HCT116 (cell line): ENCODE results near the gene ARMC3. TPM values are rescaled to one million over a fixed set of nuclear protein-coding genes. Genes with fewer than 3 reads are reported as not detected.

Experiments used
- ATAC-seq: fragments of 200-7000 bp; cut with Tn5 transposase; 2 replicates; pipeline ENCODE4 v1.9.1; 2020; ENCODE audit warnings: mild to moderate bottlenecking, moderate library complexity
- Bru-seq: library from RNA; stranded (reverse); fragments of 400-500 nt; gene quantifications from one replicate; lab custom pipeline; 2021; lab: Mats Ljungman, UMichigan
- BruChase-seq, 2 experiments: library from RNA; stranded (reverse); fragments of 400-500 nt; gene quantifications; one replicate each; lab custom pipeline; 2021; lab: Mats Ljungman, UMichigan
- BruUV-seq: library from RNA; stranded (reverse); fragments of 400-500 nt; replicated peaks from 2 replicates; lab custom pipeline; 2021; lab: Mats Ljungman, UMichigan
- CTCF ChIA-PET: fragments of 300-600 bp; sonication (Branson Sonifier 250); formaldehyde crosslinking; loops from one replicate; lab custom pipeline; 2021; ENCODE audit warnings: antibody characterized with exemption; lab: Charles Lee
- POLR2A ChIA-PET: fragments of 300-600, 350-600 bp; sonication (Branson Sonifier 250); formaldehyde crosslinking; loops from one replicate; lab custom pipeline; 2021; ENCODE audit warnings: antibody characterized with exemption; lab: Charles Lee
- RAD21 ChIA-PET, 2 experiments: fragments of 300-600 bp; sonication (Branson Sonifier 250); formaldehyde crosslinking; loops; one replicate each; lab custom pipeline; 2023; ENCODE audit warnings: low total read pairs in 2 of 2; ENCODE audit not compliant: uncharacterized antibody in 2 of 2, unreplicated experiment in 2 of 2, low non-redundant PET in 1 of 2; lab: Charles Lee
- DNase-seq: peaks from one replicate; pipeline ENCODE4 v3.0.0-alpha.2; 2010; ENCODE audit warnings: low read depth, low spot score
- H2AFZ ChIP-seq: fragments of 200-600 bp; shearing (Covaris generic), sonication (generic); 2 replicates; pipeline ENCODE4 v1.6.1; 2017; ENCODE audit warnings: low read depth, mixed run types, mixed read lengths, antibody characterized with exemption, low read length; ENCODE audit not compliant: poor library complexity, severe bottlenecking
- H3K27ac ChIP-seq: 2 replicates; pipeline ENCODE4 v1.5.1; 2012; ENCODE audit warnings: low read depth, low read length
- H3K27me3 ChIP-seq: fragments of 200-600 bp; sonication (generic); 2 replicates; pipeline ENCODE4 v1.6.1; 2016; ENCODE audit warnings: mixed run types, low read length, mixed read lengths; ENCODE audit not compliant: insufficient read depth
- H3K36me3 ChIP-seq, 2 experiments: fragments of 200-500 bp in 1 of 2; fragments of 200-600 bp in 1 of 2; sonication (Bioruptor generic) in 1 of 2; sonication (generic) in 1 of 2; 2 replicates each; pipeline versions ENCODE4 v1.5.1 to v1.6.1; 2014 to 2016; ENCODE audit warnings: low read length in 2 of 2, inconsistent platforms in 1 of 2, mixed read lengths in 1 of 2, mixed run types in 1 of 2; ENCODE audit not compliant: insufficient read depth in 2 of 2, control insufficient read depth in 1 of 2
- H3K4me1 ChIP-seq, 2 experiments: fragments of 200-600 bp in 1 of 2; sonication (generic) in 1 of 2; 2 replicates each; pipeline versions ENCODE4 v1.5.1 to v1.6.1; 2012 to 2017; ENCODE audit warnings: low read length in 2 of 2, inconsistent platforms in 1 of 2, mild to moderate bottlenecking in 1 of 2, mixed read lengths in 1 of 2, mixed run types in 1 of 2, moderate library complexity in 1 of 2; ENCODE audit not compliant: insufficient read depth in 2 of 2, control insufficient read depth in 1 of 2
- H3K4me2 ChIP-seq: fragments of 200-600 bp; sonication (generic); 2 replicates; pipeline ENCODE4 v1.6.1; 2017; ENCODE audit warnings: mixed run types, low read length, mixed read lengths
- H3K4me3 ChIP-seq, 2 experiments: fragments of 200-600 bp in 1 of 2; sonication (generic) in 1 of 2; replicated peaks in 1 of 2; 2 replicates each; pipeline ENCODE4 v1.5.1; 2011 to 2016; ENCODE audit warnings: low read length in 2 of 2, control low read depth in 1 of 2, low read depth in 1 of 2, mild to moderate bottlenecking in 1 of 2, mixed read lengths in 1 of 2, mixed run types in 1 of 2
- H3K79me2 ChIP-seq: fragments of 200-600 bp; sonication (generic); 2 replicates; pipeline ENCODE4 v1.6.1; 2017; ENCODE audit warnings: mild to moderate bottlenecking, mixed run types, low read length, moderate library complexity, mixed read lengths; ENCODE audit not compliant: insufficient read depth
- H3K9ac ChIP-seq: fragments of 200-600 bp; sonication (generic); 2 replicates; pipeline ENCODE4 v1.6.1; 2016; ENCODE audit warnings: low read length, mixed read lengths
- H3K9me2 ChIP-seq: fragments of 200-600 bp; sonication (generic), shearing (Covaris generic); 2 replicates; pipeline ENCODE4 v1.6.1; 2017; ENCODE audit warnings: mixed run types, mild to moderate bottlenecking, moderate library complexity; ENCODE audit not compliant: insufficient read depth
- H3K9me3 ChIP-seq, 2 experiments: fragments of 200-500 bp in 1 of 2; fragments of 200-600 bp in 1 of 2; sonication (Bioruptor generic) in 1 of 2; sonication (generic) in 1 of 2; 2 replicates each; pipeline ENCODE4 v1.6.1; 2014 to 2017; ENCODE audit warnings: low read length in 2 of 2, mixed read lengths in 2 of 2, inconsistent platforms in 1 of 2, low read depth in 1 of 2, mild to moderate bottlenecking in 1 of 2, mixed run types in 1 of 2, moderate library complexity in 1 of 2; ENCODE audit not compliant: control insufficient read depth in 1 of 2, insufficient read depth in 1 of 2
- H4K20me1 ChIP-seq: fragments of 200-600 bp; sonication (generic), shearing (Covaris generic); 2 replicates; pipeline ENCODE4 v1.6.1; 2017; ENCODE audit warnings: mixed run types, mild to moderate bottlenecking, moderate library complexity; ENCODE audit not compliant: insufficient read depth
- CBX3 ChIP-seq: IDR thresholded peaks from 2 replicates; pipeline ENCODE4 v1.6.1; 2012; ENCODE audit warnings: low read depth
- CEBPB ChIP-seq: IDR thresholded peaks from 2 replicates; pipeline ENCODE4 v1.6.1; 2012; ENCODE audit warnings: low read depth
- EGR1 ChIP-seq: IDR thresholded peaks from 2 replicates; pipeline ENCODE4 v1.6.1; 2012; ENCODE audit warnings: low read depth
- EZH2 ChIP-seq: fragments of 200-600 bp; sonication (generic); IDR thresholded peaks from 2 replicates; pipeline ENCODE4 v1.6.1; 2017; ENCODE audit warnings: antibody characterized with exemption, mixed run types
- JUND ChIP-seq: IDR thresholded peaks from 2 replicates; pipeline ENCODE4 v1.6.1; 2012
- MAX ChIP-seq: IDR thresholded peaks from 2 replicates; pipeline ENCODE4 v1.6.1; 2012
- POLR2A ChIP-seq: IDR thresholded peaks from 2 replicates; pipeline ENCODE4 v1.7.0; 2011; ENCODE audit warnings: borderline replicate concordance; ENCODE audit not compliant: insufficient read depth, insufficient read length; ENCODE audit errors: extremely low read depth
- POLR2AphosphoS5 ChIP-seq: IDR thresholded peaks from 2 replicates; pipeline ENCODE4 v1.6.1; 2011; ENCODE audit warnings: mild to moderate bottlenecking, low read depth, low read length, moderate library complexity
- RAD21 ChIP-seq: IDR thresholded peaks from 2 replicates; pipeline ENCODE4 v1.6.1; 2012; ENCODE audit warnings: low read depth, mild to moderate bottlenecking
- REST ChIP-seq: IDR thresholded peaks from 2 replicates; pipeline ENCODE4 v1.6.1; 2012; ENCODE audit warnings: low read depth
- SIN3A ChIP-seq: IDR thresholded peaks from 2 replicates; pipeline ENCODE4 v1.6.1; 2012; ENCODE audit warnings: low read depth
- SRF ChIP-seq: IDR thresholded peaks from 2 replicates; pipeline ENCODE4 v1.6.1; 2012; ENCODE audit warnings: low read depth
- ZFX ChIP-seq: fragments of 450-650 bp; IDR thresholded peaks from 2 replicates; pipeline ENCODE4 v1.6.1; 2017
- intact Hi-C: fragments of 100-400 bp; cut with micrococcal nuclease; formaldehyde crosslinking; loops from 2 replicates; pipeline ENCODE4 v1.10.0; 2022
- long read RNA-seq: library from polyadenylated mRNA; unstranded; transcript quantifications from one replicate; pipeline ENCODE4 v2.0.0, GENCODE V29; 2021; ENCODE audit not compliant: unreplicated experiment
- polyA plus RNA-seq: library from polyadenylated mRNA; unstranded; fragments of >200 nt; gene quantifications from 2 replicates; pipeline ENCODE4 v1.2.1, GENCODE V29; 2012; ENCODE audit warnings: missing spikeins
- total RNA-seq: library from RNA; stranded (reverse); gene quantifications from one replicate; pipeline ENCODE4 v1.2.1, GENCODE V29; 2021; ENCODE audit not compliant: unreplicated experiment
- TF ChIP-seq, protein P1 (sequence below): IDR thresholded peaks from 2 replicates; pipeline ENCODE4 v1.6.1; 2011; ENCODE audit warnings: mild to moderate bottlenecking, low read length, moderate library complexity; ENCODE audit not compliant: insufficient replicate concordance; ENCODE audit errors: extremely low read depth
- TF ChIP-seq, protein P2 (sequence below): IDR thresholded peaks from 2 replicates; pipeline ENCODE4 v1.6.1; 2012

The ARMC3 gene
- 2.6 TPM for total RNA-seq
- 0.45 and 0.79 TPM in 2 replicates for polyA plus RNA-seq
- Bru-seq, nascent RNA, result percentile 44 among the genes with signal in this experiment
- percentile 31 among the genes with signal in this experiment for BruChase-seq, experiment 1, labeled RNA remaining after a 6-hour chase
- percentile 42 among the genes with signal in this experiment for BruChase-seq, experiment 2, labeled RNA remaining after a 2-hour chase
- long read RNA-seq, partial matches to known transcripts, result 1 of 1 reads
- long read RNA-seq, other reads (novel, unspliced or antisense), result 0 of 1 reads

- intact Hi-C loops, result no loop called here
- no peaks in the 10 kb centered on the region; the same call in 1 of the 2 replicates for H3K9me2 ChIP-seq
- ChIA-PET RAD21 (no interaction called here), POLR2A (no interaction called here), CTCF (no interaction called here)
- no peaks in the 10 kb centered on the region for H3K79me2 ChIP-seq
- H4K20me1 ChIP-seq, result no peaks in the 10 kb centered on the region
- peak; percentile 94 for ATAC-seq
- H3K4me2 ChIP-seq, result peak within 1 kb of the TSS; percentile 80
- H3K9me3 ChIP-seq, result no peaks in the 10 kb centered on the region
- H2AFZ ChIP-seq, result peak within 1 kb of the TSS; percentile 67
- BruUV-seq, result no TSS peak
- TF ChIP-seq REST (no peak), MAX (peak; percentile 75), JUND (no peak), CEBPB (no peak), SRF (no peak), POLR2AphosphoS5 (peak; percentile 29; the same call in 1 of the 2 replicates), SIN3A (no peak), EZH2 (no peak), ZFX (no peak), RAD21 (no peak), CBX3 (no peak), EGR1 (no peak), POLR2A (no peak)
- TF ChIP-seq, protein P1, sequence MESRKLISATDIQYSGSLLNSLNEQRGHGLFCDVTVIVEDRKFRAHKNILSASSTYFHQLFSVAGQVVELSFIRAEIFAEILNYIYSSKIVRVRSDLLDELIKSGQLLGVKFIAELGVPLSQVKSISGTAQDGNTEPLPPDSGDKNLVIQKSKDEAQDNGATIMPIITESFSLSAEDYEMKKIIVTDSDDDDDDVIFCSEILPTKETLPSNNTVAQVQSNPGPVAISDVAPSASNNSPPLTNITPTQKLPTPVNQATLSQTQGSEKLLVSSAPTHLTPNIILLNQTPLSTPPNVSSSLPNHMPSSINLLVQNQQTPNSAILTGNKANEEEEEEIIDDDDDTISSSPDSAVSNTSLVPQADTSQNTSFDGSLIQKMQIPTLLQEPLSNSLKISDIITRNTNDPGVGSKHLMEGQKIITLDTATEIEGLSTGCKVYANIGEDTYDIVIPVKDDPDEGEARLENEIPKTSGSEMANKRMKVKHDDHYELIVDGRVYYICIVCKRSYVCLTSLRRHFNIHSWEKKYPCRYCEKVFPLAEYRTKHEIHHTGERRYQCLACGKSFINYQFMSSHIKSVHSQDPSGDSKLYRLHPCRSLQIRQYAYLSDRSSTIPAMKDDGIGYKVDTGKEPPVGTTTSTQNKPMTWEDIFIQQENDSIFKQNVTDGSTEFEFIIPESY, result no peak
- TF ChIP-seq, protein P2, sequence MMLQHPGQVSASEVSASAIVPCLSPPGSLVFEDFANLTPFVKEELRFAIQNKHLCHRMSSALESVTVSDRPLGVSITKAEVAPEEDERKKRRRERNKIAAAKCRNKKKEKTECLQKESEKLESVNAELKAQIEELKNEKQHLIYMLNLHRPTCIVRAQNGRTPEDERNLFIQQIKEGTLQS, result no peak
- TF ChIP-seq, all 23 proteins: peak for 2
- Histone ChIP-seq H3K9ac (peak within 1 kb of the TSS; percentile 61), H3K27me3 (no peaks in the 10 kb centered on the region), H3K27ac (no peak within 1 kb of the TSS), H3K36me3 (no peaks in the 10 kb centered on the region), H3K4me3 (peak within 1 kb of the TSS; percentile 45 to 56), H3K4me1 (peaks cover 0 to 29% of the 10 kb centered on the region in 2 experiments; a peak in 3 of 4 replicates)
- DNase-seq, result peak; percentile 18
Observed at GRCh38 chr10:22927661-22928403, at the start of gene ARMC3. ARMC3 (plus strand) TSS chr10:22928053; CDS start chr10:22931997, 3,944 bp downstream.
